ENCODE results near the gene TCF19.

TCF19 gene

GRCh38 chr6:31158863-31159855 is 770 bp downstream of the TCF19 start:
- peak; percentile 34 for ATAC-seq
- no peak for TF ChIP-seq ARNTL (CRISPR knock-in tag; IDR thresholded peaks at IDR 0.05; ENCODE audit: borderline replicate concordance, low read depth)

- TF ChIP-seq PPARA (CRISPR knock-in tag; IDR thresholded peaks at IDR 0.05; ENCODE audit: borderline replicate concordance) (no peak), ZFP30 (CRISPR knock-in tag; IDR thresholded peaks at IDR 0.05) (no peak), POU6F1 (CRISPR knock-in tag; IDR thresholded peaks at IDR 0.05; ENCODE audit: borderline replicate concordance, low read depth) (no peak), BACH2 (CRISPR knock-in tag; IDR thresholded peaks at IDR 0.05; ENCODE audit: borderline replicate concordance) (no peak), OSR1 (CRISPR knock-in tag; IDR thresholded peaks at IDR 0.05) (no peak), SNAI2 (CRISPR knock-in tag; IDR thresholded peaks at IDR 0.05) (no peak)
- ATAC-seq: no peak
Measured at GRCh38 chr6:31161216-31162126, 3.1 kb downstream of the TCF19 start.

GRCh38 chr6:31162463-31163165 is 4.2 kb downstream of the TCF19 start:
- TF ChIP-seq RARB (CRISPR knock-in tag; IDR thresholded peaks at IDR 0.05) (no peak), ISL1 (CRISPR knock-in tag; IDR thresholded peaks at IDR 0.05) (no peak), POU6F1 (CRISPR knock-in tag; IDR thresholded peaks at IDR 0.05; ENCODE audit: borderline replicate concordance, low read depth) (no peak), CREB5 (CRISPR knock-in tag; IDR thresholded peaks at IDR 0.05; ENCODE audit: low read depth) (no peak), BACH2 (CRISPR knock-in tag; IDR thresholded peaks at IDR 0.05; ENCODE audit: borderline replicate concordance) (no peak), ARNTL (CRISPR knock-in tag; IDR thresholded peaks at IDR 0.05; ENCODE audit: borderline replicate concordance, low read depth) (no peak), PPARA (CRISPR knock-in tag; IDR thresholded peaks at IDR 0.05; ENCODE audit: borderline replicate concordance) (no peak), SNAI2 (CRISPR knock-in tag; IDR thresholded peaks at IDR 0.05) (no peak), CSRNP3 (CRISPR knock-in tag; IDR thresholded peaks at IDR 0.05) (no peak)
- ATAC-seq: no peak

- ATAC-seq: no peak
- no peak for TF ChIP-seq ZNF8 (CRISPR knock-in tag; IDR thresholded peaks at IDR 0.05)
- TF ChIP-seq ESRRG (CRISPR knock-in tag; IDR thresholded peaks at IDR 0.05): no peak
- TF ChIP-seq ZFP30 (CRISPR knock-in tag; IDR thresholded peaks at IDR 0.05): no peak
- TF ChIP-seq TCF4 (CRISPR knock-in tag; IDR thresholded peaks at IDR 0.05; ENCODE audit: borderline replicate concordance): no peak
- no peak for TF ChIP-seq CREB5 (CRISPR knock-in tag; IDR thresholded peaks at IDR 0.05; ENCODE audit: low read depth)
- no peak for TF ChIP-seq CSDC2 (CRISPR knock-in tag; IDR thresholded peaks at IDR 0.05)
- TF ChIP-seq POU6F1 (CRISPR knock-in tag; IDR thresholded peaks at IDR 0.05; ENCODE audit: borderline replicate concordance, low read depth): no peak
- TF ChIP-seq SNAI2 (CRISPR knock-in tag; IDR thresholded peaks at IDR 0.05): no peak
- TF ChIP-seq ZNF565 (CRISPR knock-in tag; conservative IDR thresholded peaks at IDR 0.05; ENCODE audit: low read depth): no peak
- no peak for TF ChIP-seq GLIS3 (CRISPR knock-in tag; IDR thresholded peaks at IDR 0.05)
- TF ChIP-seq RARB (CRISPR knock-in tag; IDR thresholded peaks at IDR 0.05): no peak
- TF ChIP-seq ISL1 (CRISPR knock-in tag; IDR thresholded peaks at IDR 0.05): no peak
- TF ChIP-seq TOX (CRISPR knock-in tag; IDR thresholded peaks at IDR 0.05; ENCODE audit: borderline replicate concordance): no peak
- no peak for TF ChIP-seq CSRNP3 (CRISPR knock-in tag; IDR thresholded peaks at IDR 0.05)
Measured at GRCh38 chr6:31163922-31164321, 5.5 kb downstream of the TCF19 start.

Data from SK-N-SH treated with all-trans-retinoic acid at 6 μM for 48 hours (cell line).